ENCODE measurements around the gene ATP5MC3.
"Not testable (repeated sequence)": the region's sequence is repeated elsewhere in the genome, so short reads cannot be mapped to it uniquely, and the experiment has no call there.

Gene ATP5MC3

GRCh38 chr2:175181104-175181876 is at the start of gene ATP5MC3:
TSS of gene ATP5MC3 (minus strand) at chr2:175181710. CDS start at chr2:175181393, 317 bp downstream.
- DNase-seq (ENCODE audit: extremely low read depth in 1 of 2, low read depth in 1 of 2) = peak; percentile 77 to 85

GRCh38 chr2:175228601-175229000 is 47.1 kb upstream of the ATP5MC3 start:
- DNase-seq (ENCODE audit: extremely low read depth in 1 of 2, low read depth in 1 of 2) = not testable (repeated sequence)

GRCh38 chr2:175228179-175228578 is 46.7 kb upstream of the ATP5MC3 start:
- DNase-seq (ENCODE audit: extremely low read depth in 1 of 2, low read depth in 1 of 2) = no peak

GRCh38 chr2:175227393-175227792 is 45.9 kb upstream of the ATP5MC3 start:
- DNase-seq (ENCODE audit: extremely low read depth in 1 of 2, low read depth in 1 of 2) = no peak

- no peak for DNase-seq (ENCODE audit: extremely low read depth in 1 of 2, low read depth in 1 of 2)
Observed at GRCh38 chr2:175220075-175220474, 38.6 kb upstream of the ATP5MC3 start.

- no peak for DNase-seq (ENCODE audit: extremely low read depth in 1 of 2, low read depth in 1 of 2)
Observed at GRCh38 chr2:175218551-175218950, 37.0 kb upstream of the ATP5MC3 start.

GRCh38 chr2:175207741-175208438 is 26.4 kb upstream of the ATP5MC3 start:
- no peak for DNase-seq (ENCODE audit: extremely low read depth in 1 of 2, low read depth in 1 of 2)

- no peak for DNase-seq (ENCODE audit: extremely low read depth in 1 of 2, low read depth in 1 of 2)
Observed at GRCh38 chr2:175206866-175207265, 25.4 kb upstream of the ATP5MC3 start.

- DNase-seq (ENCODE audit: extremely low read depth in 1 of 2, low read depth in 1 of 2) = no peak
Observed at GRCh38 chr2:175205523-175205922, 24.0 kb upstream of the ATP5MC3 start.

GRCh38 chr2:175203621-175204496 is 22.3 kb upstream of the ATP5MC3 start:
- DNase-seq (ENCODE audit: extremely low read depth in 1 of 2, low read depth in 1 of 2) = peak; percentile 18 to 44

- no peak for DNase-seq (ENCODE audit: extremely low read depth in 1 of 2, low read depth in 1 of 2)
Observed at GRCh38 chr2:175195012-175195411, 13.5 kb upstream of the ATP5MC3 start.

GRCh38 chr2:175188761-175189160 is 7.3 kb upstream of the ATP5MC3 start:
- DNase-seq (ENCODE audit: extremely low read depth in 1 of 2, low read depth in 1 of 2) = no peak

GRCh38 chr2:175187378-175187777 is 5.9 kb upstream of the ATP5MC3 start:
- DNase-seq (ENCODE audit: extremely low read depth in 1 of 2, low read depth in 1 of 2) = no peak

GRCh38 chr2:175183674-175184073 is 2.2 kb upstream of the ATP5MC3 start:
- DNase-seq (ENCODE audit: extremely low read depth in 1 of 2, low read depth in 1 of 2) = no peak

GRCh38 chr2:175181877-175182308 is 383 bp upstream of the ATP5MC3 start:
- no peak for DNase-seq (ENCODE audit: extremely low read depth in 1 of 2, low read depth in 1 of 2)

GRCh38 chr2:175180701-175181103 is 808 bp downstream of the ATP5MC3 start:
- peak; percentile 35 to 56 for DNase-seq (ENCODE audit: extremely low read depth in 1 of 2, low read depth in 1 of 2)

GRCh38 chr2:175176624-175177023 is 4.9 kb downstream of the ATP5MC3 start:
- no peak for DNase-seq (ENCODE audit: extremely low read depth in 1 of 2, low read depth in 1 of 2)

- no peak for DNase-seq (ENCODE audit: extremely low read depth in 1 of 2, low read depth in 1 of 2)
Observed at GRCh38 chr2:175175896-175176295, 5.6 kb downstream of the ATP5MC3 start.

- no peak for DNase-seq (ENCODE audit: extremely low read depth in 1 of 2, low read depth in 1 of 2)
Observed at GRCh38 chr2:175175320-175175719, 6.2 kb downstream of the ATP5MC3 start.

GRCh38 chr2:175170659-175171304 is 10.7 kb downstream of the ATP5MC3 start:
- DNase-seq (ENCODE audit: extremely low read depth in 1 of 2, low read depth in 1 of 2) = no peak

GRCh38 chr2:175169191-175169590 is 12.3 kb downstream of the ATP5MC3 start:
- no peak for DNase-seq (ENCODE audit: extremely low read depth in 1 of 2, low read depth in 1 of 2)
